GM21423 (cell line): Measurements from ENCODE around the gene PHC2.
"Not testable (repeated sequence)": the region's sequence is repeated elsewhere in the genome, so short reads cannot be mapped to it uniquely, and the experiment has no call there.

Experiments used
- ATAC-seq: cut with Tn5 transposase; IDR thresholded peaks from one replicate; pipeline ENCODE4 v1.9.1; 2021; ENCODE audit warnings: mild to moderate bottlenecking, moderate library complexity; ENCODE audit not compliant: unreplicated experiment

The PHC2 gene

DNA sequence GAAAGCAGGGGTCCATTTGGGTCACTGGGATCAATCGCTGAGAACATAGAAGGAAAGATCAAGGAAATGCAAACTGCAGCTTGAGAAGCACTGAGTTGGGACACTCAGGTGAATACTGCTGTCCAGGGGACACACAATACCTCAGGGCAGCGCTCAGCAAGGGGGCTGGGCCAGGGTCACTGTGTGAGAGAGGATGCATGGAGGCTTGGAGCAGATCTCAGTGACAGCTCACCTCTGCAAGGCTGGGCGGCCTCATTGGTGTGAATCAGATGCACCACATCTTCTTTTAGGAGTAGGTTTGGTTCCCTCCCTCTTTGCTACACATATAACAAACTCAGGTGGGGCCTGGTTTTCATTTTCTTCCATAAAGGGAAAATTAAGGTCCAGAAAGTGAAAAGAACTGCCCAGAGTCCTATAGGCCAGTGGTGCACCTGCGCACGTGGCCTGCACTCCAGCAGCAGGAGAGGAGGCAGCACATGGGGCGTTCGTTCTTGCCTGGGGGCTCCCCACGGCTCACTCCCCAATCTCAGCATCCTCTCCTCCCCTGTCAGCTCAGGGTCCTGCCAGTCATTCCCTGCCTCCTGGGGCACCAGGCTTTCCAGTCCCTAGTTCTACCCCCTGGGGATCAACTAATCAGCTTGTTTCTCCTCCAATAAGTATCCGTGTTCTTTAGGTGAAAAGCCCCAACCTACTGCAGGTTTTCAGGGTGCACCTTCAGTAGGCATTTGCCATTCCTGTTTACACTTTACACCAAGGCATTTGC, 111.5 kb downstream of the PHC2 start:
- no peak for ATAC-seq

DNA sequence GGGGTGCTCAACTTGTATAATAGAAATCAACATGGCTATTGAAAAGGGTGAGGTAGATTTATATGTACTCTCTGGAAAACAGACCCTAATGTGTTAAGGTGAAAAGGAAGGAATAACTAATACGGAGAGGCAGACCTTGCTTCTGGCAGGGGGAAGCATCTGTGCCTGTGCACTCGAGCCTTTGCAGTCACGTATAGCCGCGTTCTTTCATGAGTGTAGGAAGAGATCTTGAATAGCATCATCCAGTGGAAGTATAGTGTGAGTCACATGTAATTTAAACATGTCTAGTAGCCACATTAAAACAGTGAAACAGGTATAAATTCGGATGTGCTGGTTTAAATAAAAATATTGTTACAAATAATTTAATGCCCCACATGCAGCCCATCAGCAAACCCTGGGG, 112.9 kb downstream of the PHC2 start:
- ATAC-seq, result no peak

DNA sequence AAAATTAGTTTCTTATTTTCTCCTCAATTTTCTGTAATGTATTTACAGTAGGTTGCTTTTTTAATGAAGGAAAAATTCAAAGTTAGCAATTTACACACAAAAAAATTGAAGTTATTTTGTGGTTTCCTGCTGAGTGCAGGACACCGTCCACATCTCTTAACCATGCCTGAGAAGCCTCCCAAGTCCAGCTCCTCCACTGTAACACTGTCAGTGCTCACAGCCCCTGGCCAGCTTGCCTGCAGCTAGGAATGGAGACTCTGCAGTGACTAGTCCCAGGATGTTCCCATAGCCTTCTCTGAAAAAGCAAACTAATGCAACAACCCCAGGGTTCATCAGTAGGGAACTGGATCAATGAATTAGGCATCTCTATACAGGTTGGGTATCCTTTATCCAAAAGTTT, 113.5 kb downstream of the PHC2 start:
- ATAC-seq, result no peak

- no peak for ATAC-seq
Observed at GRCh38 chr1:33316601-33317000, 114.3 kb downstream of the PHC2 start.

DNA sequence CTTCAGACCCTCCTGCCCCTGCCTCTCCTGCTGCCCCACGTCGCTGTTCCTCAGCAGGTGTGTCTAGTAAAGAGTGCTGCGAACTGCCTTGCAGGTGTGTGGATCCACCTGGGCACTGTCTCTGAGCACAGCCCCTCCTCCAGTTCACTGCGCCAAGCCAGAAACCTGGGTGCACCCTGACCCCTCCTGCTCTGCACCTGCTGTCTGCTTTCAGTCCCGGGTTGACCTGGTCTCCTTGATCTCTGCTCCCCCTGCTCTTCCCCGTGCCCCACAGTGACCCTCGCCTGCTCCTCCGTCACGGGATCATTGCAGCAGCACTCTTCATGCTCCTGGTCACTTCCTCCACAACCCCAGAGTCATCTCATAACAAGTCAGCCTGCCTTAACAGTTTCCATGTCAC, 116.5 kb downstream of the PHC2 start:
- no peak for ATAC-seq

GRCh38 chr1:33312413-33312749, 118.5 kb downstream of the PHC2 start:
- no peak for ATAC-seq

GRCh38 chr1:33311706-33312412, 119.0 kb downstream of the PHC2 start:
- no peak for ATAC-seq

DNA sequence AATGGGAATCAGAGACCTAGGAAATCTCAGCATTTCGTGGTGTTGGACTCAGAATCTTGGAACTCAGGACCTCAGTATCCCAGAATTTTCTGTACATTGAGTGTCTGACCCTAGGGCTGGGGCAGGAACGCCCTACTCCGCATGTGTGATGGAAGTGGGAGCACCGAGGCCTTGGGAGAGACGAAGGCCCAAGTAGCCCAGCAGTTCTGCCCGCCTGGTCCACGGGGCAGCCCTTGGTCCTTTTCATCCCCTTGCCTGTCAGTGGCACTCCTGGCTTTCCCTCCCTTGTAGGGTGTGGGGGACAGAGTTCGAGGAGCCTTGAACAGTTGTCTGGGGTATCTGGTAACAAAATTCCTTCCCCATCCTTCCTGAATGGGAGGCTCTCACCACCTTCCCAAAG, 120.2 kb downstream of the PHC2 start:
- no peak for ATAC-seq

GRCh38 chr1:33309351-33309750, 121.5 kb downstream of the PHC2 start:
- not testable (repeated sequence) for ATAC-seq

GRCh38 chr1:33307494-33307864, 123.4 kb downstream of the PHC2 start:
- ATAC-seq, result no peak

DNA sequence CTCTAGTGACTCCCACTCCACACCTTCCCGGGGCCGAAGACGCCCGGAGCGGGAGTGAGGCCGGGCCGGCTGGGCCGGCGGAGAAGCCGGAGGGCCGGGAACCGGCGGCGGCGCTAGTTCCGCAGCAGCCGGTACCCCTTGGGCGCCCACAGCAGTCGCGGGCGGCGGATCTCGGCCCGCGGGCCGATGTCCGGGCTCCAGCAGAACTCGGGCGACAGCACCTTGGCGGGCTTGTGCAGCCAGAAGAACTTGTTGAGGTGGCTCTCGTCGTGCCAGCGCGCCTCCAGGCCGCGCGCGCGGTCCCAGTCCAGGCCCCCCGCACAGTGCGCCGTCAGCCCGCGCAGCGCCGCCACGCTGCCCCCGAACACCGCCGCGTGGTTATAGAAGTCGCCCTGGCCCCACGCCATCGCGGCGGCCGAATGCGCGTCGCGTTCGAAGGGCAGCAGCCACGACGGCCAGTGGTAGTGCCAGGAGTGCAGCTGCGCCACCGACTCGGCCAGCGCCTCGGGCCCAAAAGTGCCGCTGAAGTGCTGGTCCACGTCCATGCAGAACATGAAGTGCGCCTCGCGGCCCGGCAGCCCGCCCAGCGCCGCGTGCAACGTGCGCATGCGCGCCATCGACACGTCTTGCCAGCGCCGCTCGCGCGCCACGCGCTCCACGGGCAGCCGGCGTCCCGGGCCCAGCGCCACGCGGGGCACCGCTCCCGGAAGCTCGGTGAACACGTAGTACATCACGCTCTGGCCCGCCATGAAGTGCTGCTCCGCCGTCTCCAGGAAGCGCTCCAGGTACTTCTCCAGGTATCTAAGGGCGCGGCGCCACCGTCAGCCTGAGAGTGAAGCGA, 124.0 kb downstream of the PHC2 start:
- ATAC-seq, result no peak

GRCh38 chr1:33305816-33306652, 124.9 kb downstream of the PHC2 start:
- no peak for ATAC-seq

DNA sequence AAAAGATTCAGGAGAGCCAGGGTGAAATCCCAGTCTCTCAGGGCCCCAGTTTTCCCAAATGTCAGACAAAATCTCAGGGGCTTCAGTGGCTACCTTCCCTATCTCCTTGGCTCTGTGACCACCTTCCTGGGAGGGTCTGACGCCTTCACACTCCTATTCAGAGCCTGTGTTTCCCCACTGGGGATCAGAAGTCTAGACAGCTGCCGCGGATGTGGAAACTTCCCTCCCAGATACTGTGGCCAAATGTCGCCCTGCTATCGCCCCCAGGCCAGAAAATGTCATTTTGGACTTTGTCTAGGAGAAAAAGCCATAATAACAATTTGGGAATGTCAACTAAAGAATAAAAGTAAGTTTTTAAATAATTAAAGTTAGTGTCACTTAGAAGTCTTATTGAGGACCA, 125.9 kb downstream of the PHC2 start:
- no peak for ATAC-seq

DNA sequence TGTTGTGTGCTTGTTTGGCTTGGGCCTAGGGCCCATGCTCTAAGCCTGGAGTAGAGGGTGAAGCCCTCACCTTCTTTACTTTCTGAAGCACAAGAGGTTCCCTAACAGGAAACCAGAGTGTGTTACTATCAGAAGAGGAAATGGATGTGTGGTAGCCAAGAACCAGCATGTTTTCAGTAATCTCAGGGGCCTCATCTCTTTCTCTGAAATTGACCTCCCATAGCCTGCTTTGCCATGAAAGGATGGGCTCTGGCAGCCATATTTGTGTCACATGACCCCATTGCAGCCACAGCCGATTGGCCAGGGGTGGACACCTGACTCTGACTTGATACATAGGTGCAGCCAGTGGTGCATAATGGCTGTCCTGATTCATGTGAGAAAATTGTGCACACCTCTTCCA, 128.6 kb downstream of the PHC2 start:
- no peak for ATAC-seq

- ATAC-seq, result no peak
Observed at GRCh38 chr1:33301273-33301984, 129.5 kb downstream of the PHC2 start.

DNA sequence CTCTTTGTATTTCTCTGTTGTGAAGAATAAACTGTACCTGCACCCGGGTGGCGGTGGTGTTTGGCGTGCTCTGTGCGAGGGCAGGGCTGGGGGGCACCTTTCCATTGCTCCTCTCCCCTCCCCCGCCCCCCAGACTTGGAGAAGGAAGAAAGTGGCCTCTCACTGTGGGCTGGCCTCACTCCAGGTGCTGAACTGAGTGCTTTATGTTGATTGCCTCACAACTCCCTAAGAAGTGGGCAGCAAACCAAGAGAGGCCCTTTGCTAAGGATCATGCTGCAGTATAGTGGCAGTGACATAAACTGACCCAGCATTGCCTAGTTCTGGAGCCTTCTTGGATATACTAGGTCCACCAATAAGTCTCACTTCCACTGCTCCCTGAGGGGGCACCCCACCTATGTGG, 130.2 kb downstream of the PHC2 start:
- no peak for ATAC-seq

DNA sequence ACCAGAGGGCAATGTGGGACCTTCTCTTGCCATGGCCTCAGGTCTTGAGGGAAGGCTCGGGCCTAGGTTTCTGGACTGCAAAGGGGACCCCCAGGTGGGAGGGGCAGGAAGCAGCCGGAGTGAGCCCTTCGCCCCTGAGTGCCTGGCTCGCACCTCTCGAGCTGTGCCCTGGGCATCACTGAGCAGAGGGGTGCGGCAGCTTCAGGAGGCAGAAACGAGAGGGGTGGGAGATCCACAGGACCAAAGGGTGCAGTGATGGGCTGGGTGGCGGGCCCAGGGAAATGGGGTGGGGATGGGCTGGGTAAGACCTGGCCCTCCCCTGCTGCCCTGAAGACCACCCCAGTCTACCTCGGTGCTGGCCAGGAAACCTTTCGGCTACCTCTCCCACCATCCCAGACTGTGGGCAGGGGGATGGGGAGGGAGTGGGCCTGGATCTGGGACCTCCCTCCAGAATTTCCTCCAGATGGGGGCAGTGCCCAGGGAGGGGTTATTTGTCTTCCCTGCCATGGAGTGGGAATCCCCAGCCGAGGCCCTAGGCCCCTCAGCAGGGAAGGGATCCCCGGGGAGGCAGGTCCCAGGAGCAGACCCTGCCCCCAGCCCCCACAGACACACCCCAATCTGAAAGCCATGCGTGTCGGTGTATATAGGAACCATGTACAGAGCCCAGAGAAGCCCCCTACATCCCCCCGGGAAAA, 131.3 kb downstream of the PHC2 start:
- ATAC-seq, result no peak

GRCh38 chr1:33298623-33299277, 132.1 kb downstream of the PHC2 start:
- ATAC-seq, result no peak

- ATAC-seq, result no peak
Observed at GRCh38 chr1:33297911-33298622, 132.8 kb downstream of the PHC2 start.
